Right atrium auricular region (tissue), 2 donors: ENCODE results near the gene CALML4. TPM values are rescaled to one million over a fixed set of nuclear protein-coding genes. Genes with fewer than 3 reads are reported as not detected.

Experiments used
- DNase-seq: peaks from one replicate; pipeline ENCODE4 v3.0.0-alpha.2; 2019; ENCODE audit warnings: low spot score
- H3K27ac ChIP-seq, 2 donors: fragments of 200-600 bp; sonication (generic); 1 replicate in 1 of 2; 2 replicates in 1 of 2; pipeline ENCODE4 v1.5.1; 2016 to 2019
- H3K27me3 ChIP-seq, 2 donors: fragments of 200-600 bp; sonication (generic); one replicate each; pipeline versions ENCODE4 v1.5.1 to v1.6.0; 2017 to 2019
- H3K36me3 ChIP-seq: fragments of 200-600 bp; sonication (generic); one replicate; pipeline ENCODE4 v1.5.1; 2016
- H3K4me1 ChIP-seq, 2 donors: fragments of 200-600 bp; sonication (generic); one replicate each; pipeline versions ENCODE4 v1.5.1 to v1.6.0; 2017 to 2019
- H3K4me3 ChIP-seq, 2 donors: fragments of 200-600 bp; sonication (generic); 1 replicate in 1 of 2; 2 replicates in 1 of 2; pipeline ENCODE4 v1.5.1; 2017 to 2019; ENCODE audit warnings: mild to moderate bottlenecking in 1 of 2, moderate library complexity in 1 of 2
- H3K9me3 ChIP-seq, 2 donors: fragments of 200-600 bp; sonication (generic); one replicate each; pipeline ENCODE4 v1.5.1; 2019
- total RNA-seq, 2 donors: library from RNA; depleted of rRNA; stranded (reverse); fragments of >200 nt; gene quantifications; one replicate each; pipeline ENCODE4 v1.1.0, GENCODE V29; 2016
- TF ChIP-seq, protein P1 (sequence below), 2 donors: fragments of 200-600 bp; sonication (generic); IDR thresholded peaks; one replicate each; pipeline ENCODE4 v1.5.1; 2019; ENCODE audit warnings: antibody characterized with exemption in 2 of 2

Gene CALML4
- total RNA-seq, 2 donors from 2014 or later = 0.52 to 2.1 TPM

DNA sequence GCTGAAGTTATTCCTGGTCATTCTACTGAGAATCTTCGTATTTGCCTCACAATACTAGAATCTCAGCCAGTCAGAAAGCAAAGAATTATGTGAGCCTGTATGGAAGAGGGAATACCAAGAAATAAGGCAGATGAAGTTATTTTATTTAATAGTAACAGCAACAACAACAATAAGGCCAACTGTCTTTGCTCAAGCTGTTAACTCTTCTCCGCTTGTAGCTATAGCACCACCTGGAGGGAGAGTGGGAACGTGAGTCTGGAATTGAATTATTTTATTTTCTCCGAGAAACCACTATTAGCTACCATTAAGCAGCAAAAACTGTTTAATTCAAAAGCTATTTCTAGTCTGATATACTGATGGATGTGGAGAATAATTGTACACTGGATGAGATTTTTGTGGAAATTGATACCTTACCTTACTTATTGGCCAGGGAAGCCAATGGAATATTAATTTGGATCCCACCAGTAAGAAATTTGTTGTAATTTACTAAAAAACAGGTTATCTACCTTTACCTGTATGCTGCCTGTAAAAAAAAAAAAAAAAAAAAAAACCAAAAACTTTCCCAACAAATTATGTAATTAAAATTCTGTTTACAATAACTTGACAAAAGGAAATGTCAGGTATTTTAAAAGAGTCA lies 50.1 kb downstream of the CALML4 start:
- no peaks in the 10 kb centered on the region for H3K4me1 ChIP-seq
- H3K4me3 ChIP-seq = no peak overlapping the region
- H3K9me3 ChIP-seq = no peaks in the 10 kb centered on the region
- H3K27me3 ChIP-seq = no peaks in the 10 kb centered on the region
- H3K27ac ChIP-seq = no peak overlapping the region
- TF ChIP-seq, protein P1, sequence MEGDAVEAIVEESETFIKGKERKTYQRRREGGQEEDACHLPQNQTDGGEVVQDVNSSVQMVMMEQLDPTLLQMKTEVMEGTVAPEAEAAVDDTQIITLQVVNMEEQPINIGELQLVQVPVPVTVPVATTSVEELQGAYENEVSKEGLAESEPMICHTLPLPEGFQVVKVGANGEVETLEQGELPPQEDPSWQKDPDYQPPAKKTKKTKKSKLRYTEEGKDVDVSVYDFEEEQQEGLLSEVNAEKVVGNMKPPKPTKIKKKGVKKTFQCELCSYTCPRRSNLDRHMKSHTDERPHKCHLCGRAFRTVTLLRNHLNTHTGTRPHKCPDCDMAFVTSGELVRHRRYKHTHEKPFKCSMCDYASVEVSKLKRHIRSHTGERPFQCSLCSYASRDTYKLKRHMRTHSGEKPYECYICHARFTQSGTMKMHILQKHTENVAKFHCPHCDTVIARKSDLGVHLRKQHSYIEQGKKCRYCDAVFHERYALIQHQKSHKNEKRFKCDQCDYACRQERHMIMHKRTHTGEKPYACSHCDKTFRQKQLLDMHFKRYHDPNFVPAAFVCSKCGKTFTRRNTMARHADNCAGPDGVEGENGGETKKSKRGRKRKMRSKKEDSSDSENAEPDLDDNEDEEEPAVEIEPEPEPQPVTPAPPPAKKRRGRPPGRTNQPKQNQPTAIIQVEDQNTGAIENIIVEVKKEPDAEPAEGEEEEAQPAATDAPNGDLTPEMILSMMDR (IDR thresholded peaks at IDR 0.05) = peak; percentile 62 to 83
- H3K36me3 ChIP-seq = peaks cover 10% of the 10 kb centered on the region
- DNase-seq = no peak

- TF ChIP-seq, protein P1 (IDR thresholded peaks at IDR 0.05) = no peak
- H3K27ac ChIP-seq = no peak overlapping the region
- no peaks in the 10 kb centered on the region for H3K4me1 ChIP-seq
- no peak overlapping the region for H3K4me3 ChIP-seq
- peaks cover 15% of the 10 kb centered on the region for H3K36me3 ChIP-seq
- H3K27me3 ChIP-seq = no peaks in the 10 kb centered on the region
- no peak for DNase-seq
- no peaks in the 10 kb centered on the region for H3K9me3 ChIP-seq
These were observed 52.8 kb downstream of the CALML4 start for GRCh38 chr15:68152342-68152741.

GRCh38 chr15:68151277-68151676 lies 53.9 kb downstream of the CALML4 start:
- no peak for DNase-seq
- TF ChIP-seq, protein P1 (IDR thresholded peaks at IDR 0.05) = no peak
- H3K4me3 ChIP-seq = no peak overlapping the region
- H3K36me3 ChIP-seq = peaks cover 22% of the 10 kb centered on the region
- H3K9me3 ChIP-seq = no peaks in the 10 kb centered on the region
- no peak overlapping the region for H3K27ac ChIP-seq
- no peaks in the 10 kb centered on the region for H3K4me1 ChIP-seq
- no peaks in the 10 kb centered on the region for H3K27me3 ChIP-seq

GRCh38 chr15:68150187-68150586 lies 54.9 kb downstream of the CALML4 start:
- Histone ChIP-seq H3K4me1 (no peaks in the 10 kb centered on the region), H3K27ac (no peak overlapping the region), H3K27me3 (no peaks in the 10 kb centered on the region), H3K4me3 (no peak overlapping the region), H3K9me3 (no peaks in the 10 kb centered on the region), H3K36me3 (peaks cover 18% of the 10 kb centered on the region)
- TF ChIP-seq, protein P1 (IDR thresholded peaks at IDR 0.05) = no peak
- no peak for DNase-seq

GRCh38 chr15:68149059-68149458 lies 56.1 kb downstream of the CALML4 start:
- Histone ChIP-seq H3K9me3 (no peaks in the 10 kb centered on the region), H3K27ac (no peak overlapping the region), H3K4me1 (no peaks in the 10 kb centered on the region), H3K4me3 (no peak overlapping the region), H3K36me3 (peaks cover 18% of the 10 kb centered on the region), H3K27me3 (no peaks in the 10 kb centered on the region)
- DNase-seq = no peak
- TF ChIP-seq, protein P1 (IDR thresholded peaks at IDR 0.05) = no peak

GRCh38 chr15:68148039-68148438 lies 57.1 kb downstream of the CALML4 start:
- Histone ChIP-seq H3K36me3 (peaks cover 18% of the 10 kb centered on the region), H3K4me3 (no peak overlapping the region), H3K27ac (no peak overlapping the region), H3K9me3 (no peaks in the 10 kb centered on the region), H3K27me3 (no peaks in the 10 kb centered on the region), H3K4me1 (no peaks in the 10 kb centered on the region)
- no peak for DNase-seq
- TF ChIP-seq, protein P1 (IDR thresholded peaks at IDR 0.05) = no peak
